H1 (cell line): ENCODE results near the gene BTBD3. TPM values are rescaled to one million over a fixed set of nuclear protein-coding genes. Genes with fewer than 3 reads are reported as not detected.
A peak's percentile ranks its signal among the peaks of the same experiment; 100 is the strongest.

Source experiments
- CTCF ChIA-PET: fragments of 300-600 bp; sonication (Branson Sonifier 250); formaldehyde crosslinking; loops from one replicate; lab custom pipeline; 2021; ENCODE audit not compliant: partially characterized antibody; lab: Charles Lee
- POLR2A ChIA-PET: fragments of 300-600 bp; sonication (Branson Sonifier 250); formaldehyde crosslinking; loops from one replicate; lab custom pipeline; 2021; ENCODE audit warnings: inconsistent platforms; ENCODE audit not compliant: partially characterized antibody; lab: Charles Lee
- DNase-seq, 2 experiments: peaks; one replicate each; pipeline versions ENCODE4 v3.0.0 to v3.0.0-alpha.2; 2010 to 2022; ENCODE audit warnings: low spot score in 2 of 2, low read depth in 1 of 2, mixed read lengths in 1 of 2
- FAIRE-seq: peaks from 2 replicates; lab custom pipeline; 2011; peaks lifted over from hg19 to GRCh38; lab: Jason Lieb, UNC
- H2AFZ ChIP-seq: 2 replicates; pipeline ENCODE4 v1.8.1; 2012; ENCODE audit warnings: low read length, inconsistent platforms
- H2AK5ac ChIP-seq: 2 replicates; pipeline ENCODE4 v1.6.1; 2013; ENCODE audit warnings: low read depth, low read length
- H2BK120ac ChIP-seq: replicated peaks from 2 replicates; pipeline ENCODE3; 2013; ENCODE audit warnings: low read depth, low read length, inconsistent platforms
- H2BK12ac ChIP-seq: 2 replicates; pipeline ENCODE4 v1.6.1; 2013; ENCODE audit warnings: low read depth, low read length
- H2BK15ac ChIP-seq: 2 replicates; pipeline ENCODE4 v1.6.1; 2013; ENCODE audit warnings: low read length
- H2BK20ac ChIP-seq: 2 replicates; pipeline ENCODE4 v1.6.1; 2013; ENCODE audit warnings: low read length
- H2BK5ac ChIP-seq: 2 replicates; pipeline ENCODE4 v1.6.1; 2013; ENCODE audit warnings: low read depth, low read length
- H3K14ac ChIP-seq: 2 replicates; pipeline ENCODE4 v1.6.1; 2013; ENCODE audit warnings: inconsistent platforms; ENCODE audit not compliant: insufficient read length
- H3K18ac ChIP-seq: 2 replicates; pipeline ENCODE4 v1.6.1; 2013; ENCODE audit warnings: low read length; ENCODE audit errors: extremely low read depth
- H3K23ac ChIP-seq: 2 replicates; pipeline ENCODE4 v1.6.1; 2013; ENCODE audit warnings: inconsistent platforms; ENCODE audit not compliant: insufficient read length
- H3K23me2 ChIP-seq: 2 replicates; pipeline ENCODE4 v1.6.1; 2013; ENCODE audit warnings: low read depth, low read length
- H3K27ac ChIP-seq: 2 replicates; pipeline ENCODE4 v1.6.1; 2011; ENCODE audit warnings: low read depth, low read length, inconsistent platforms
- H3K27me3 ChIP-seq, 4 experiments: replicated peaks in 1 of 4; 1 replicate in 1 of 4; 2 replicates in 3 of 4; pipeline versions ENCODE4 v1.6.1 to v1.8.1; 2011 to 2013; ENCODE audit warnings: low read length in 3 of 4, mild to moderate bottlenecking in 3 of 4, inconsistent platforms in 2 of 4, mixed read lengths in 2 of 4, moderate library complexity in 1 of 4; ENCODE audit not compliant: control insufficient read depth in 3 of 4, insufficient read depth in 3 of 4; ENCODE audit errors: extremely low read depth in 1 of 4
- H3K36me3 ChIP-seq, 4 experiments: 2 replicates each; pipeline versions ENCODE4 v1.6.1 to v1.8.1; 2011 to 2013; ENCODE audit warnings: mild to moderate bottlenecking in 4 of 4, low read length in 3 of 4, moderate library complexity in 2 of 4, control low read depth in 1 of 4, inconsistent platforms in 1 of 4; ENCODE audit not compliant: insufficient read depth in 4 of 4, control insufficient read depth in 2 of 4
- H3K4ac ChIP-seq: replicated peaks from 2 replicates; pipeline ENCODE3; 2013; ENCODE audit warnings: low read length, low read depth, mixed read lengths, inconsistent platforms; ENCODE audit not compliant: insufficient read length
- H3K4me1 ChIP-seq, 4 experiments: replicated peaks in 1 of 4; 1 replicate in 1 of 4; 2 replicates in 3 of 4; pipeline versions ENCODE4 v1.6.1 to v1.8.1; 2011 to 2013; ENCODE audit warnings: low read length in 3 of 4, inconsistent platforms in 2 of 4, mixed read lengths in 1 of 4; ENCODE audit not compliant: insufficient read depth in 4 of 4, control insufficient read depth in 3 of 4
- H3K4me2 ChIP-seq, 2 experiments: 2 replicates each; pipeline versions ENCODE4 v1.6.1 to v1.8.1; 2011 to 2013; ENCODE audit warnings: low read depth in 2 of 2, low read length in 2 of 2, control low read depth in 1 of 2, inconsistent platforms in 1 of 2, mild to moderate bottlenecking in 1 of 2; ENCODE audit not compliant: insufficient read depth in 1 of 2
- H3K4me3 ChIP-seq, 4 experiments: fragments of 200-600, 300-600 bp in 1 of 4; sonication (generic), shearing (Covaris generic), sonication (Bioruptor Twin) in 1 of 4; 2 replicates each; pipeline versions ENCODE4 v1.5.1 to v1.8.1; 2011 to 2016; ENCODE audit warnings: low read length in 4 of 4, low read depth in 3 of 4, control low read depth in 2 of 4, inconsistent platforms in 2 of 4, mild to moderate bottlenecking in 2 of 4, mixed read lengths in 1 of 4, moderate library complexity in 1 of 4; ENCODE audit not compliant: insufficient read depth in 2 of 4; ENCODE audit errors: extremely low read depth in 1 of 4
- H3K56ac ChIP-seq: replicated peaks from 2 replicates; pipeline ENCODE3; 2013; ENCODE audit warnings: low read depth, mild to moderate bottlenecking, mixed read lengths, low read length, inconsistent platforms; ENCODE audit not compliant: insufficient read length
- H3K79me1 ChIP-seq: 2 replicates; pipeline ENCODE4 v1.6.1; 2013; ENCODE audit warnings: low read depth, low read length, control low read depth
- H3K79me2 ChIP-seq, 2 experiments: 2 replicates each; pipeline versions ENCODE4 v1.6.1 to v1.8.1; 2012 to 2013; ENCODE audit warnings: low read length in 2 of 2, mild to moderate bottlenecking in 2 of 2, inconsistent platforms in 1 of 2; ENCODE audit not compliant: insufficient read depth in 2 of 2, control insufficient read depth in 1 of 2
- H3K9ac ChIP-seq, 4 experiments: replicated peaks in 1 of 4; 1 replicate in 1 of 4; 2 replicates in 3 of 4; pipeline versions ENCODE4 v1.6.1 to v1.8.1; 2011 to 2013; ENCODE audit warnings: low read depth in 3 of 4, low read length in 3 of 4, control low read depth in 2 of 4, mild to moderate bottlenecking in 2 of 4, moderate library complexity in 2 of 4, inconsistent platforms in 1 of 4; ENCODE audit errors: extremely low read depth in 1 of 4
- H3K9me3 ChIP-seq, 2 experiments: 2 replicates each; pipeline versions ENCODE4 v1.6.1 to v1.8.1; 2012 to 2013; ENCODE audit warnings: mild to moderate bottlenecking in 2 of 2, moderate library complexity in 2 of 2, control low read depth in 1 of 2, inconsistent platforms in 1 of 2, low read depth in 1 of 2, low read length in 1 of 2, mixed read lengths in 1 of 2; ENCODE audit not compliant: insufficient read depth in 2 of 2
- H4K20me1 ChIP-seq, 2 experiments: replicated peaks in 1 of 2; 2 replicates each; pipeline versions ENCODE3 to v1.8.1; 2011 to 2013; ENCODE audit warnings: inconsistent platforms in 2 of 2, low read length in 2 of 2, mild to moderate bottlenecking in 1 of 2; ENCODE audit not compliant: insufficient read depth in 2 of 2, control insufficient read depth in 1 of 2
- H4K5ac ChIP-seq: 2 replicates; pipeline ENCODE4 v1.6.1; 2013; ENCODE audit warnings: low read length, low read depth, mixed read lengths, inconsistent platforms; ENCODE audit not compliant: insufficient read length
- H4K8ac ChIP-seq: 2 replicates; pipeline ENCODE4 v1.8.0; 2013; ENCODE audit warnings: mild to moderate bottlenecking, moderate library complexity, low read length, inconsistent platforms; ENCODE audit not compliant: insufficient read depth; ENCODE audit errors: extremely low read depth
- H4K91ac ChIP-seq: replicated peaks from 2 replicates; pipeline ENCODE3; 2013; ENCODE audit warnings: low read length, mixed read lengths, inconsistent platforms; ENCODE audit not compliant: insufficient read length
- EGR1 ChIP-seq: IDR thresholded peaks from 2 replicates; pipeline ENCODE4 v1.6.1; 2011; ENCODE audit warnings: low read depth, low read length, borderline replicate concordance
- KDM1A ChIP-seq: fragments of 200-600, 300-600 bp; sonication (generic); IDR thresholded peaks from 2 replicates; pipeline ENCODE4 v1.7.1; 2016; ENCODE audit warnings: mild to moderate bottlenecking, low read length, borderline replicate concordance
- POLR2AphosphoS5 ChIP-seq: IDR thresholded peaks from 2 replicates; pipeline ENCODE4 v1.6.1; 2011; ENCODE audit warnings: low read depth, low read length
- SAP30 ChIP-seq: fragments of 300-600 bp; sonication (generic); IDR thresholded peaks from 2 replicates; pipeline ENCODE4 v1.7.1; 2012; ENCODE audit warnings: low read length, moderate library complexity, mild to moderate bottlenecking, inconsistent platforms; ENCODE audit not compliant: insufficient read depth, insufficient replicate concordance
- SIN3A ChIP-seq, 2 experiments: IDR thresholded peaks in 1 of 2; conservative IDR thresholded peaks in 1 of 2; 2 replicates each; pipeline ENCODE4 v1.6.1; 2011 to 2012; ENCODE audit warnings: low read length in 2 of 2, improper control_type of control experiment in 1 of 2, low read depth in 1 of 2, mild to moderate bottlenecking in 1 of 2
- SP1 ChIP-seq: IDR thresholded peaks from 2 replicates; pipeline ENCODE4 v1.6.1; 2011; ENCODE audit warnings: low read depth, low read length
- WGBS, 2 experiments: shearing (Covaris generic) in 1 of 2; methylation state at CpG; one replicate each; pipeline versions ENCODE4 v1.1.6 to v1.1.7; 2013 to 2015; ENCODE audit warnings: low lambda C conversion rate in 2 of 2, mixed read lengths in 2 of 2, inconsistent platforms in 1 of 2, low coverage in 1 of 2, missing lambda C conversion rate in 1 of 2; ENCODE audit not compliant: insufficient replicate concordance in 2 of 2, insufficient coverage in 1 of 2, insufficient read length in 1 of 2; ENCODE audit errors: extremely low coverage in 1 of 2, missing lambda C conversion rate in 1 of 2; 5-methylcytosine and 5-hydroxymethylcytosine counted together
- polyA plus RNA-seq, 7 experiments: library from polyadenylated mRNA; depleted of rRNA in 3 of 7; stranded (reverse) in 5 of 7; unstranded in 2 of 7; fragments of >200 nt in 5 of 7; fragments of 200-250 nt in 2 of 7; gene quantifications; 1 replicate in 5 of 7; 2 replicates in 1 of 7; 4 replicates in 1 of 7; pipeline versions ENCODE4 v1.2.1 to v1.2.3, GENCODE V29; 2011 to 2013; ENCODE audit warnings: missing spikeins in 2 of 7, mixed read lengths in 2 of 7
- total RNA-seq: library from RNA; stranded (reverse); fragmentation: NEBNext Ultra II Directional; extraction: Animal tissue kit (Norgen Biotek cat#: 25700); gene quantifications from 2 replicates; pipeline ENCODE4 v1.2.1, GENCODE V29; 2021
- TF ChIP-seq, protein P1 (sequence below): IDR thresholded peaks from 2 replicates; pipeline ENCODE4 v1.6.1; 2012; ENCODE audit warnings: inconsistent platforms

The BTBD3 gene
- total and polyA plus RNA-seq, 2 of the 8 experiments (the other 6 are each of a cell fraction or from before 2014, with no cell fraction given): 36.7 to 45.5 TPM

GRCh38 chr20:11891776-11892545 lies 25.7 kb upstream of the BTBD3 start:
- Histone ChIP-seq H2BK120ac (no peak overlapping the region), H3K9me3 (no peaks in the 10 kb centered on the region), H4K8ac (no peak overlapping the region), H2BK20ac (no peak overlapping the region), H3K79me1 (peaks cover 5% of the 10 kb centered on the region), H3K9ac (peak overlapping the region; percentile 45 to 74 (median 56)), H3K4me3 (peak overlapping the region; percentile 76 to 92 (median 82)), H2BK15ac (no peak overlapping the region), H3K23ac (no peak overlapping the region), H3K14ac (no peak overlapping the region), H2BK5ac (no peak overlapping the region), H3K4ac (no peak overlapping the region), H3K4me1 (peaks cover 4 to 8% (median 6%) of the 10 kb centered on the region in 4 experiments; a peak in 4 of 7 replicates), H3K36me3 (no peaks in the 10 kb centered on the region; a peak in 1 of 8 replicates), H2AK5ac (no peak overlapping the region), H3K4me2 (peak overlapping the region; percentile 71 to 96), H4K5ac (no peak overlapping the region), H2BK12ac (no peak overlapping the region), H4K91ac (no peak overlapping the region), H3K27me3 (no peaks in the 10 kb centered on the region; a peak in 2 of 7 replicates), H3K79me2 (peaks cover 13 to 54% of the 10 kb centered on the region in 2 experiments; a peak in 3 of 4 replicates), H3K23me2 (peaks cover 10% of the 10 kb centered on the region), H4K20me1 (peaks cover 0 to 6% of the 10 kb centered on the region in 2 experiments), H3K56ac (no peak overlapping the region), H2AFZ (no peak overlapping the region), H3K18ac (no peak overlapping the region), H3K27ac (no peak overlapping the region)
- peak; percentile 99 for FAIRE-seq
- TF ChIP-seq, protein P1, sequence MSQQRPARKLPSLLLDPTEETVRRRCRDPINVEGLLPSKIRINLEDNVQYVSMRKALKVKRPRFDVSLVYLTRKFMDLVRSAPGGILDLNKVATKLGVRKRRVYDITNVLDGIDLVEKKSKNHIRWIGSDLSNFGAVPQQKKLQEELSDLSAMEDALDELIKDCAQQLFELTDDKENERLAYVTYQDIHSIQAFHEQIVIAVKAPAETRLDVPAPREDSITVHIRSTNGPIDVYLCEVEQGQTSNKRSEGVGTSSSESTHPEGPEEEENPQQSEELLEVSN: no peak
- TF ChIP-seq KDM1A: peak; percentile 13; the same call in 1 of the 2 replicates
- TF ChIP-seq POLR2AphosphoS5: no peak
- TF ChIP-seq SIN3A (conservative IDR thresholded peaks at IDR 0.05 in 1 of 2, IDR thresholded peaks at IDR 0.05 in 1 of 2; ENCODE audit: low read depth in 1 of 2, low read length in 2 of 2): peak; percentile 88 to 91
- TF ChIP-seq SAP30: peak; percentile 31
- peak; percentile 18; the same call in 1 of the 2 replicates for TF ChIP-seq EGR1
- peak; percentile 54; the same call in 1 of the 2 replicates for TF ChIP-seq SP1
- ChIA-PET POLR2A (no interaction called here), CTCF (no interaction called here)
- DNase-seq: peak in 1 of 2 experiments; percentile 77
- 2% methylated on average over 17 of the region's 17 CpGs; no CpG with 5 or more reads in 1 of the 2 experiments for WGBS, 2 experiments
